Stimulated activated CD8-positive, alpha-beta memory T cell treated with anti-CD3 and anti-CD28 coated beads, Interleukin-4, amount 100 ng/mL, for 4 hours (primary cell): ENCODE measurements around the gene CRY1.
"Not testable (repeated sequence)": the region's sequence is repeated elsewhere in the genome, so short reads cannot be mapped to it uniquely, and the experiment has no call there.

Experiments used
- DNase-seq, 2 donors: peaks; one replicate each; pipeline ENCODE4 v3.0.0-alpha.2; 2020; ENCODE audit warnings: low read depth in 2 of 2, low spot score in 1 of 2

The CRY1 gene

GRCh38 chr12:107108995-107109508, 15.7 kb upstream of the CRY1 start:
- DNase-seq = no peak

- DNase-seq = not testable (repeated sequence)
These were observed 15.0 kb upstream of the CRY1 start for GRCh38 chr12:107108366-107108765.

GRCh38 chr12:107107381-107107780, 14.0 kb upstream of the CRY1 start:
- no peak for DNase-seq

- DNase-seq = no peak
These were observed 13.1 kb upstream of the CRY1 start for GRCh38 chr12:107106241-107107025.

- DNase-seq = no peak
These were observed 12.0 kb upstream of the CRY1 start for GRCh38 chr12:107105410-107105703.

- DNase-seq = no peak
These were observed 10.2 kb upstream of the CRY1 start for GRCh38 chr12:107103516-107103915.

- DNase-seq = no peak
These were observed 9.7 kb upstream of the CRY1 start for GRCh38 chr12:107103097-107103496.

- DNase-seq = no peak
These were observed 8.9 kb upstream of the CRY1 start for GRCh38 chr12:107102294-107102693.

GRCh38 chr12:107101651-107102050, 8.3 kb upstream of the CRY1 start:
- DNase-seq = no peak

GRCh38 chr12:107099917-107100316, 6.6 kb upstream of the CRY1 start:
- no peak for DNase-seq

GRCh38 chr12:107096571-107096970, 3.2 kb upstream of the CRY1 start:
- DNase-seq = no peak

- no peak for DNase-seq
These were observed 767 bp upstream of the CRY1 start for GRCh38 chr12:107094183-107094448.

GRCh38 chr12:107092669-107093416, 506 bp downstream of the CRY1 start:
- peak; percentile 55 to 60 for DNase-seq

GRCh38 chr12:107091989-107092641, 1.2 kb downstream of the CRY1 start:
- DNase-seq = no peak

- no peak for DNase-seq
These were observed 2.0 kb downstream of the CRY1 start for GRCh38 chr12:107091381-107091780.

- no peak for DNase-seq
These were observed 2.6 kb downstream of the CRY1 start for GRCh38 chr12:107090711-107091110.

GRCh38 chr12:107088912-107089311, 4.4 kb downstream of the CRY1 start:
- no peak for DNase-seq

GRCh38 chr12:107086314-107086713, 7.0 kb downstream of the CRY1 start:
- no peak for DNase-seq

GRCh38 chr12:107081778-107082177, 11.6 kb downstream of the CRY1 start:
- no peak for DNase-seq

- DNase-seq = no peak
These were observed 13.1 kb downstream of the CRY1 start for GRCh38 chr12:107080299-107080698.

- DNase-seq = no peak
These were observed 14.0 kb downstream of the CRY1 start for GRCh38 chr12:107079172-107080011.
